GM23338 (cell line): ENCODE results near the gene RGS19. TPM values are rescaled to one million over a fixed set of nuclear protein-coding genes. Genes with fewer than 3 reads are reported as not detected.

ENCODE experiments used
- ATAC-seq: fragments of 200-7000 bp; cut with Tn5 transposase; 3 replicates; pipeline ENCODE4 v1.9.1; 2020
- DNase-seq: peaks from one replicate; pipeline ENCODE4 v3.0.0-alpha.2; 2015; ENCODE audit warnings: low spot score
- H2AFZ ChIP-seq: fragments of 200-600 bp; sonication (generic); 2 replicates; pipeline ENCODE4 v1.8.0; 2016; ENCODE audit warnings: antibody characterized with exemption, mild to moderate bottlenecking, moderate library complexity
- H3F3A ChIP-seq: fragments of 200-600 bp; sonication (generic); replicated peaks from 2 replicates; pipeline ENCODE4 v1.8.0; 2017; ENCODE audit warnings: antibody characterized with exemption, mixed run types, low read depth
- H3K27ac ChIP-seq: fragments of 200-600 bp; sonication (generic); 2 replicates; pipeline ENCODE4 v1.6.1; 2016; ENCODE audit warnings: low read depth
- H3K27me3 ChIP-seq: fragments of 200-600 bp; sonication (generic); 2 replicates; pipeline ENCODE4 v1.8.0; 2016; ENCODE audit warnings: mild to moderate bottlenecking, mixed run types, moderate library complexity; ENCODE audit not compliant: insufficient read depth
- H3K36me3 ChIP-seq: fragments of 200-600 bp; sonication (generic); 2 replicates; pipeline ENCODE4 v1.8.0; 2016; ENCODE audit warnings: mild to moderate bottlenecking; ENCODE audit not compliant: insufficient read depth
- H3K4me1 ChIP-seq: fragments of 200-600 bp; sonication (generic); 2 replicates; pipeline ENCODE4 v1.8.0; 2016; ENCODE audit warnings: mild to moderate bottlenecking, moderate library complexity; ENCODE audit not compliant: insufficient read depth
- H3K4me2 ChIP-seq: fragments of 200-600 bp; sonication (generic); 2 replicates; pipeline ENCODE4 v1.7.1; 2017; ENCODE audit warnings: mixed run types
- H3K4me3 ChIP-seq: fragments of 200-600 bp; sonication (generic); 2 replicates; pipeline ENCODE4 v1.6.1; 2016; ENCODE audit warnings: mixed run types
- H3K79me2 ChIP-seq: fragments of 200-600 bp; sonication (generic); replicated peaks from 2 replicates; pipeline ENCODE4 v1.8.0; 2017; ENCODE audit warnings: mild to moderate bottlenecking; ENCODE audit not compliant: insufficient read depth
- H3K9me2 ChIP-seq: fragments of 200-600 bp; sonication (generic); 2 replicates; pipeline ENCODE4 v1.8.0; 2017; ENCODE audit not compliant: insufficient read depth
- H4K20me1 ChIP-seq: fragments of 200-600 bp; sonication (generic); replicated peaks from 2 replicates; pipeline ENCODE4 v1.8.0; 2017; ENCODE audit warnings: mild to moderate bottlenecking; ENCODE audit not compliant: insufficient read depth
- H3K27ac Mint-ChIP-seq: 2 replicates; pipeline ENCODE4 v1.8.0; 2020; ENCODE audit warnings: inconsistent platforms, mild to moderate bottlenecking, moderate library complexity, mixed read lengths
- H3K27me3 Mint-ChIP-seq: 3 replicates; pipeline ENCODE4 v1.8.0; 2022; ENCODE audit warnings: low read depth, mild to moderate bottlenecking, moderate library complexity, mixed read lengths, inconsistent platforms; ENCODE audit not compliant: insufficient read depth, poor library complexity
- H3K36me3 Mint-ChIP-seq: 3 replicates; pipeline ENCODE4 v1.8.0; 2021; ENCODE audit warnings: low read depth, mild to moderate bottlenecking, inconsistent platforms, moderate library complexity, mixed read lengths
- H3K4me1 Mint-ChIP-seq: 3 replicates; pipeline ENCODE4 v1.8.0; 2020; ENCODE audit warnings: mild to moderate bottlenecking, inconsistent platforms, mixed read lengths
- H3K4me3 Mint-ChIP-seq: 3 replicates; pipeline ENCODE4 v1.8.0; 2021; ENCODE audit warnings: moderate library complexity, mild to moderate bottlenecking, inconsistent platforms, mixed read lengths
- H3K9me3 Mint-ChIP-seq: 3 replicates; pipeline ENCODE4 v1.8.0; 2020; ENCODE audit warnings: moderate library complexity, mild to moderate bottlenecking, inconsistent platforms, mixed read lengths
- CREB1 ChIP-seq: fragments of 250-450 bp; sonication (Bioruptor Pico); IDR thresholded peaks from 2 replicates; pipeline ENCODE4 v1.5.0; 2020; ENCODE audit warnings: low read depth, mild to moderate bottlenecking, moderate library complexity
- EZH2 ChIP-seq: fragments of 200-600 bp; sonication (generic); IDR thresholded peaks from one replicate; pipeline ENCODE4 v1.8.0; 2017; ENCODE audit warnings: antibody characterized with exemption, mild to moderate bottlenecking, low read depth; ENCODE audit not compliant: unreplicated experiment
- EZH2phosphoT487 ChIP-seq: fragments of 200-600 bp; sonication (generic); IDR thresholded peaks from one replicate; pipeline ENCODE4 v1.8.1; 2018; ENCODE audit warnings: antibody characterized with exemption; ENCODE audit not compliant: unreplicated experiment
- JUNB ChIP-seq: IDR thresholded peaks from one replicate; pipeline ENCODE4 v1.6.1; 2016; ENCODE audit warnings: antibody characterized with exemption; ENCODE audit not compliant: unreplicated experiment
- NANOG ChIP-seq: IDR thresholded peaks from 2 replicates; pipeline ENCODE4 v1.6.1; 2016; ENCODE audit warnings: antibody characterized with exemption, borderline replicate concordance
- POLR2AphosphoS5 ChIP-seq: IDR thresholded peaks from 2 replicates; pipeline ENCODE4 v1.6.1; 2016; ENCODE audit warnings: antibody characterized with exemption, low read depth
- STAT1 ChIP-seq: IDR thresholded peaks from one replicate; pipeline ENCODE4 v1.6.1; 2016; ENCODE audit warnings: antibody characterized with exemption; ENCODE audit not compliant: unreplicated experiment
- ZNF114 ChIP-seq: fragments of 250-450 bp; sonication (Bioruptor Pico); IDR thresholded peaks from 2 replicates; pipeline ENCODE4 v1.5.0; 2020; ENCODE audit warnings: mild to moderate bottlenecking, moderate library complexity
- ZNF331 ChIP-seq: fragments of 250-450 bp; sonication (Bioruptor Pico); IDR thresholded peaks from 2 replicates; pipeline ENCODE4 v1.5.0; 2020; ENCODE audit warnings: low read depth, mild to moderate bottlenecking, moderate library complexity
- polyA plus RNA-seq: library from polyadenylated mRNA; unstranded; fragments of >200 nt; fragmentation: Nextera tagmentation; extraction: Ambion mirVana; gene quantifications from 2 replicates; pipeline ENCODE4 v1.2.1, GENCODE V29; 2016
- total RNA-seq: library from RNA; depleted of rRNA; stranded (reverse); fragments of >200 nt; shearing (Covaris generic); gene quantifications from 2 replicates; pipeline ENCODE4 v1.2.3, GENCODE V29; 2014
- TF ChIP-seq, protein P1 (sequence below): IDR thresholded peaks from 2 replicates; pipeline ENCODE4 v1.6.1; 2016; ENCODE audit warnings: antibody characterized with exemption
- TF ChIP-seq, protein P2 (sequence below): IDR thresholded peaks from one replicate; pipeline ENCODE4 v1.6.1; 2018; ENCODE audit warnings: antibody characterized with exemption; ENCODE audit not compliant: unreplicated experiment
- TF ChIP-seq, protein P3 (sequence below): fragments of 250-450 bp; sonication (Bioruptor Pico); IDR thresholded peaks from 2 replicates; pipeline ENCODE4 v1.5.0; 2020; ENCODE audit warnings: mild to moderate bottlenecking, moderate library complexity
- TF ChIP-seq, protein P4 (sequence below), 2 experiments: fragments of 200-600 bp in 1 of 2; sonication (generic) in 1 of 2; conservative IDR thresholded peaks; 2 replicates each; pipeline versions ENCODE4 v1.5.1 to v1.6.1; 2016 to 2017; ENCODE audit warnings: antibody characterized with exemption in 2 of 2, low read depth in 2 of 2, mild to moderate bottlenecking in 2 of 2, moderate library complexity in 1 of 2

The RGS19 gene
- total and polyA plus RNA-seq, 2 experiments from 2014 or later, result 13.1 to 19.7 TPM

DNA sequence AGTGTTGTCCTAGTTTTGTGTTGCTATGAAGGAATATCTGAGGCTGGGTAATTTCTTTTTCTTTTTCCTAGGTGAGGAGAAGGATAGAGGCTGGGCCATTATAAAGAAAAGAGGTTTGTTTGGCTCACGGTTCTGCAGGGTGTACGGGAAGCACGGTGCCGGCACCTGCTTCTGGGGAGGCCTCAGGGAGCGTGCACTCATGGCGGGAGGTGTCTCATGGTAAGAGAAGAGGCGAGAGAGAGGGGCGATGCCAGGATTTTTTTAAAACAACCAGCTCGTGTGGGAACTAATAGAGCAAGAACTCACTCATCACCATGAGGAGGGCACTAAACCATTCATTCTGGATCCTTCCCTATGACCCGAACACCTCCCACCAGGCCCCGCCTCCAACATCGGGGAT, 42.3 kb upstream of the RGS19 start:
- DNase-seq (no peak), ATAC-seq (no peak)
- H3K27ac Mint-ChIP-seq, result no peak overlapping the region
- Histone ChIP-seq H3K9me2 (no peaks in the 10 kb centered on the region), H3K36me3 (no peaks in the 10 kb centered on the region), H3K27ac (no peak overlapping the region), H3K4me3 (no peak overlapping the region), H3K4me2 (no peak overlapping the region), H4K20me1 (no peaks in the 10 kb centered on the region), H2AFZ (no peak overlapping the region), H3K27me3 (no peaks in the 10 kb centered on the region), H3K4me1 (no peaks in the 10 kb centered on the region; the same call in 1 of the 2 replicates), H3F3A (no peaks in the 10 kb centered on the region), H3K79me2 (no peaks in the 10 kb centered on the region)
- H3K4me1 Mint-ChIP-seq, result peaks cover 4% of the 10 kb centered on the region; the same call in 2 of the 3 replicates
- H3K36me3 Mint-ChIP-seq, result no peaks in the 10 kb centered on the region
- H3K4me3 Mint-ChIP-seq, result no peak overlapping the region
- H3K9me3 Mint-ChIP-seq, result peaks cover 7% of the 10 kb centered on the region
- TF ChIP-seq NANOG (no peak), POLR2AphosphoS5 (no peak), STAT1 (no peak), EZH2 (no peak), CREB1 (no peak), JUNB (no peak), ZNF114 (no peak), ZNF331 (CRISPR knock-in tag) (no peak), EZH2phosphoT487 (no peak)
- TF ChIP-seq, protein P1, sequence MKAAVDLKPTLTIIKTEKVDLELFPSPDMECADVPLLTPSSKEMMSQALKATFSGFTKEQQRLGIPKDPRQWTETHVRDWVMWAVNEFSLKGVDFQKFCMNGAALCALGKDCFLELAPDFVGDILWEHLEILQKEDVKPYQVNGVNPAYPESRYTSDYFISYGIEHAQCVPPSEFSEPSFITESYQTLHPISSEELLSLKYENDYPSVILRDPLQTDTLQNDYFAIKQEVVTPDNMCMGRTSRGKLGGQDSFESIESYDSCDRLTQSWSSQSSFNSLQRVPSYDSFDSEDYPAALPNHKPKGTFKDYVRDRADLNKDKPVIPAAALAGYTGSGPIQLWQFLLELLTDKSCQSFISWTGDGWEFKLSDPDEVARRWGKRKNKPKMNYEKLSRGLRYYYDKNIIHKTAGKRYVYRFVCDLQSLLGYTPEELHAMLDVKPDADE, result no peak
- TF ChIP-seq, protein P2, sequence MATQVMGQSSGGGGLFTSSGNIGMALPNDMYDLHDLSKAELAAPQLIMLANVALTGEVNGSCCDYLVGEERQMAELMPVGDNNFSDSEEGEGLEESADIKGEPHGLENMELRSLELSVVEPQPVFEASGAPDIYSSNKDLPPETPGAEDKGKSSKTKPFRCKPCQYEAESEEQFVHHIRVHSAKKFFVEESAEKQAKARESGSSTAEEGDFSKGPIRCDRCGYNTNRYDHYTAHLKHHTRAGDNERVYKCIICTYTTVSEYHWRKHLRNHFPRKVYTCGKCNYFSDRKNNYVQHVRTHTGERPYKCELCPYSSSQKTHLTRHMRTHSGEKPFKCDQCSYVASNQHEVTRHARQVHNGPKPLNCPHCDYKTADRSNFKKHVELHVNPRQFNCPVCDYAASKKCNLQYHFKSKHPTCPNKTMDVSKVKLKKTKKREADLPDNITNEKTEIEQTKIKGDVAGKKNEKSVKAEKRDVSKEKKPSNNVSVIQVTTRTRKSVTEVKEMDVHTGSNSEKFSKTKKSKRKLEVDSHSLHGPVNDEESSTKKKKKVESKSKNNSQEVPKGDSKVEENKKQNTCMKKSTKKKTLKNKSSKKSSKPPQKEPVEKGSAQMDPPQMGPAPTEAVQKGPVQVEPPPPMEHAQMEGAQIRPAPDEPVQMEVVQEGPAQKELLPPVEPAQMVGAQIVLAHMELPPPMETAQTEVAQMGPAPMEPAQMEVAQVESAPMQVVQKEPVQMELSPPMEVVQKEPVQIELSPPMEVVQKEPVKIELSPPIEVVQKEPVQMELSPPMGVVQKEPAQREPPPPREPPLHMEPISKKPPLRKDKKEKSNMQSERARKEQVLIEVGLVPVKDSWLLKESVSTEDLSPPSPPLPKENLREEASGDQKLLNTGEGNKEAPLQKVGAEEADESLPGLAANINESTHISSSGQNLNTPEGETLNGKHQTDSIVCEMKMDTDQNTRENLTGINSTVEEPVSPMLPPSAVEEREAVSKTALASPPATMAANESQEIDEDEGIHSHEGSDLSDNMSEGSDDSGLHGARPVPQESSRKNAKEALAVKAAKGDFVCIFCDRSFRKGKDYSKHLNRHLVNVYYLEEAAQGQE, result no peak
- TF ChIP-seq, protein P3, sequence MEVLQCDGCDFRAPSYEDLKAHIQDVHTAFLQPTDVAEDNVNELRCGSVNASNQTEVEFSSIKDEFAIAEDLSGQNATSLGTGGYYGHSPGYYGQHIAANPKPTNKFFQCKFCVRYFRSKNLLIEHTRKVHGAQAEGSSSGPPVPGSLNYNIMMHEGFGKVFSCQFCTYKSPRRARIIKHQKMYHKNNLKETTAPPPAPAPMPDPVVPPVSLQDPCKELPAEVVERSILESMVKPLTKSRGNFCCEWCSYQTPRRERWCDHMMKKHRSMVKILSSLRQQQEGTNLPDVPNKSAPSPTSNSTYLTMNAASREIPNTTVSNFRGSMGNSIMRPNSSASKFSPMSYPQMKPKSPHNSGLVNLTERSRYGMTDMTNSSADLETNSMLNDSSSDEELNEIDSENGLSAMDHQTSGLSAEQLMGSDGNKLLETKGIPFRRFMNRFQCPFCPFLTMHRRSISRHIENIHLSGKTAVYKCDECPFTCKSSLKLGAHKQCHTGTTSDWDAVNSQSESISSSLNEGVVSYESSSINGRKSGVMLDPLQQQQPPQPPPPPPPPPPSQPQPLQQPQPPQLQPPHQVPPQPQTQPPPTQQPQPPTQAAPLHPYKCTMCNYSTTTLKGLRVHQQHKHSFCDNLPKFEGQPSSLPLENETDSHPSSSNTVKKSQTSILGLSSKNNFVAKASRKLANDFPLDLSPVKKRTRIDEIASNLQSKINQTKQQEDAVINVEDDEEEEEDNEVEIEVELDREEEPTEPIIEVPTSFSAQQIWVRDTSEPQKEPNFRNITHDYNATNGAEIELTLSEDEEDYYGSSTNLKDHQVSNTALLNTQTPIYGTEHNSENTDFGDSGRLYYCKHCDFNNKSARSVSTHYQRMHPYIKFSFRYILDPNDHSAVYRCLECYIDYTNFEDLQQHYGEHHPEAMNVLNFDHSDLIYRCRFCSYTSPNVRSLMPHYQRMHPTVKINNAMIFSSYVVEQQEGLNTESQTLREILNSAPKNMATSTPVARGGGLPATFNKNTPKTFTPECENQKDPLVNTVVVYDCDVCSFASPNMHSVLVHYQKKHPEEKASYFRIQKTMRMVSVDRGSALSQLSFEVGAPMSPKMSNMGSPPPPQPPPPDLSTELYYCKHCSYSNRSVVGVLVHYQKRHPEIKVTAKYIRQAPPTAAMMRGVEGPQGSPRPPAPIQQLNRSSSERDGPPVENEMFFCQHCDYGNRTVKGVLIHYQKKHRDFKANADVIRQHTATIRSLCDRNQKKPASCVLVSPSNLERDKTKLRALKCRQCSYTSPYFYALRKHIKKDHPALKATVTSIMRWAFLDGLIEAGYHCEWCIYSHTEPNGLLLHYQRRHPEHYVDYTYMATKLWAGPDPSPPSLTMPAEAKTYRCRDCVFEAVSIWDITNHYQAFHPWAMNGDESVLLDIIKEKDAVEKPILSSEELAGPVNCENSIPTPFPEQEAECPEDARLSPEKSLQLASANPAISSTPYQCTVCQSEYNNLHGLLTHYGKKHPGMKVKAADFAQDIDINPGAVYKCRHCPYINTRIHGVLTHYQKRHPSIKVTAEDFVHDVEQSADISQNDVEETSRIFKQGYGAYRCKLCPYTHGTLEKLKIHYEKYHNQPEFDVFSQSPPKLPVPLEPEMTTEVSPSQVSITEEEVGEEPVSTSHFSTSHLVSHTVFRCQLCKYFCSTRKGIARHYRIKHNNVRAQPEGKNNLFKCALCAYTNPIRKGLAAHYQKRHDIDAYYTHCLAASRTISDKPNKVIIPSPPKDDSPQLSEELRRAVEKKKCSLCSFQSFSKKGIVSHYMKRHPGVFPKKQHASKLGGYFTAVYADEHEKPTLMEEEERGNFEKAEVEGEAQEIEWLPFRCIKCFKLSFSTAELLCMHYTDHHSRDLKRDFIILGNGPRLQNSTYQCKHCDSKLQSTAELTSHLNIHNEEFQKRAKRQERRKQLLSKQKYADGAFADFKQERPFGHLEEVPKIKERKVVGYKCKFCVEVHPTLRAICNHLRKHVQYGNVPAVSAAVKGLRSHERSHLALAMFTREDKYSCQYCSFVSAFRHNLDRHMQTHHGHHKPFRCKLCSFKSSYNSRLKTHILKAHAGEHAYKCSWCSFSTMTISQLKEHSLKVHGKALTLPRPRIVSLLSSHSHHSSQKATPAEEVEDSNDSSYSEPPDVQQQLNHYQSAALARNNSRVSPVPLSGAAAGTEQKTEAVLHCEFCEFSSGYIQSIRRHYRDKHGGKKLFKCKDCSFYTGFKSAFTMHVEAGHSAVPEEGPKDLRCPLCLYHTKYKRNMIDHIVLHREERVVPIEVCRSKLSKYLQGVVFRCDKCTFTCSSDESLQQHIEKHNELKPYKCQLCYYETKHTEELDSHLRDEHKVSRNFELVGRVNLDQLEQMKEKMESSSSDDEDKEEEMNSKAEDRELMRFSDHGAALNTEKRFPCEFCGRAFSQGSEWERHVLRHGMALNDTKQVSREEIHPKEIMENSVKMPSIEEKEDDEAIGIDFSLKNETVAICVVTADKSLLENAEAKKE (CRISPR knock-in tag), result no peak
- TF ChIP-seq, protein P4, sequence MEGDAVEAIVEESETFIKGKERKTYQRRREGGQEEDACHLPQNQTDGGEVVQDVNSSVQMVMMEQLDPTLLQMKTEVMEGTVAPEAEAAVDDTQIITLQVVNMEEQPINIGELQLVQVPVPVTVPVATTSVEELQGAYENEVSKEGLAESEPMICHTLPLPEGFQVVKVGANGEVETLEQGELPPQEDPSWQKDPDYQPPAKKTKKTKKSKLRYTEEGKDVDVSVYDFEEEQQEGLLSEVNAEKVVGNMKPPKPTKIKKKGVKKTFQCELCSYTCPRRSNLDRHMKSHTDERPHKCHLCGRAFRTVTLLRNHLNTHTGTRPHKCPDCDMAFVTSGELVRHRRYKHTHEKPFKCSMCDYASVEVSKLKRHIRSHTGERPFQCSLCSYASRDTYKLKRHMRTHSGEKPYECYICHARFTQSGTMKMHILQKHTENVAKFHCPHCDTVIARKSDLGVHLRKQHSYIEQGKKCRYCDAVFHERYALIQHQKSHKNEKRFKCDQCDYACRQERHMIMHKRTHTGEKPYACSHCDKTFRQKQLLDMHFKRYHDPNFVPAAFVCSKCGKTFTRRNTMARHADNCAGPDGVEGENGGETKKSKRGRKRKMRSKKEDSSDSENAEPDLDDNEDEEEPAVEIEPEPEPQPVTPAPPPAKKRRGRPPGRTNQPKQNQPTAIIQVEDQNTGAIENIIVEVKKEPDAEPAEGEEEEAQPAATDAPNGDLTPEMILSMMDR (conservative IDR thresholded peaks at IDR 0.05; ENCODE audit: low read depth in 2 of 2), result no peak
- peaks cover 11% of the 10 kb centered on the region for H3K27me3 Mint-ChIP-seq
